ENCODE results near the gene CCM2. TPM values are rescaled to one million over a fixed set of nuclear protein-coding genes. Genes with fewer than 3 reads are reported as not detected.

CCM2 gene
- total RNA-seq, 1 donor from 2014 or later: 62.0 TPM

GRCh38 chr7:45054442-45054841 is 54.4 kb downstream of the CCM2 start:
- Histone ChIP-seq H3K4me3 (ENCODE audit: insufficient read depth, low read depth, low read length) (no peak overlapping the region), H3K79me2 (ENCODE audit: insufficient read depth, low read length) (peaks cover 43% of the 10 kb centered on the region), H2AFZ (ENCODE audit: low read depth, low read length) (no peak overlapping the region), H3K4me1 (ENCODE audit: insufficient read depth, low read length) (no peaks in the 10 kb centered on the region), H3K27me3 (ENCODE audit: insufficient read depth, low read length) (no peaks in the 10 kb centered on the region), H3K9ac (ENCODE audit: low read length) (no peak overlapping the region), H3K27ac (ENCODE audit: low read depth, low read length) (no peak overlapping the region), H4K20me1 (ENCODE audit: insufficient read depth, low read length) (peaks cover 57% of the 10 kb centered on the region), H3K4me2 (ENCODE audit: low read length) (no peak overlapping the region), H3K9me3 (ENCODE audit: insufficient read depth, low read depth, low read length) (no peaks in the 10 kb centered on the region), H3K36me3 (ENCODE audit: insufficient read depth, low read length) (peaks cover 2% of the 10 kb centered on the region)
- H3K4me1 Mint-ChIP-seq (ENCODE audit: low read depth, unreplicated experiment): no peaks in the 10 kb centered on the region
- TF ChIP-seq EZH2 (IDR thresholded peaks at IDR 0.05; ENCODE audit: insufficient read depth, low read length) (no peak), CTCF (IDR thresholded peaks at IDR 0.05; ENCODE audit: insufficient read depth, low read depth, low read length) (no peak)
- H3K4me3 Mint-ChIP-seq (ENCODE audit: unreplicated experiment): no peak overlapping the region
- no peaks in the 10 kb centered on the region for H3K9me3 Mint-ChIP-seq (ENCODE audit: unreplicated experiment)
- peaks cover 16% of the 10 kb centered on the region for H3K36me3 Mint-ChIP-seq (ENCODE audit: low read depth, unreplicated experiment)
- H3K27ac Mint-ChIP-seq (ENCODE audit: unreplicated experiment): no peak overlapping the region
- DNase-seq (ENCODE audit: low read depth): no peak
- no peaks in the 10 kb centered on the region for H3K27me3 Mint-ChIP-seq (ENCODE audit: low read depth, unreplicated experiment)
- no peak for FAIRE-seq

- no peak for TF ChIP-seq EZH2 (IDR thresholded peaks at IDR 0.05; ENCODE audit: insufficient read depth, low read length)
- no peak for TF ChIP-seq CTCF (IDR thresholded peaks at IDR 0.05; ENCODE audit: insufficient read depth, low read depth, low read length)
- DNase-seq (ENCODE audit: low read depth): no peak
These were observed 55.0 kb downstream of the CCM2 start for GRCh38 chr7:45055016-45055415.

GRCh38 chr7:45055594-45056219 is 55.7 kb downstream of the CCM2 start:
- no peak overlapping the region for H3K27ac Mint-ChIP-seq (ENCODE audit: unreplicated experiment)
- TF ChIP-seq CTCF (IDR thresholded peaks at IDR 0.05; ENCODE audit: insufficient read depth, low read depth, low read length) (no peak), EZH2 (IDR thresholded peaks at IDR 0.05; ENCODE audit: insufficient read depth, low read length) (no peak)
- no peaks in the 10 kb centered on the region for H3K27me3 ChIP-seq (ENCODE audit: insufficient read depth, low read length)
- no peak overlapping the region for H3K9ac ChIP-seq (ENCODE audit: low read length)
- no peaks in the 10 kb centered on the region for H3K27me3 Mint-ChIP-seq (ENCODE audit: low read depth, unreplicated experiment)
- FAIRE-seq (no peak), DNase-seq (ENCODE audit: low read depth) (no peak)
- no peak overlapping the region for H3K4me3 ChIP-seq (ENCODE audit: insufficient read depth, low read depth, low read length)
- no peaks in the 10 kb centered on the region for H3K9me3 ChIP-seq (ENCODE audit: insufficient read depth, low read depth, low read length)
- H3K36me3 Mint-ChIP-seq (ENCODE audit: low read depth, unreplicated experiment): peaks cover 16% of the 10 kb centered on the region
- H3K4me2 ChIP-seq (ENCODE audit: low read length): no peak overlapping the region
- H3K27ac ChIP-seq (ENCODE audit: low read depth, low read length): no peak overlapping the region
- peaks cover 65% of the 10 kb centered on the region for H4K20me1 ChIP-seq (ENCODE audit: insufficient read depth, low read length)
- peaks cover 55% of the 10 kb centered on the region for H3K79me2 ChIP-seq (ENCODE audit: insufficient read depth, low read length)
- H3K4me1 ChIP-seq (ENCODE audit: insufficient read depth, low read length): no peaks in the 10 kb centered on the region
- H3K36me3 ChIP-seq (ENCODE audit: insufficient read depth, low read length): no peaks in the 10 kb centered on the region
- H2AFZ ChIP-seq (ENCODE audit: low read depth, low read length): no peak overlapping the region
- H3K4me3 Mint-ChIP-seq (ENCODE audit: unreplicated experiment): no peak overlapping the region
- H3K9me3 Mint-ChIP-seq (ENCODE audit: unreplicated experiment): no peaks in the 10 kb centered on the region
- peaks cover 2% of the 10 kb centered on the region for H3K4me1 Mint-ChIP-seq (ENCODE audit: low read depth, unreplicated experiment)

More at GRCh38 chr7:45055016-45055415, 55.0 kb downstream of the CCM2 start:
- Histone ChIP-seq H3K27ac (ENCODE audit: low read depth, low read length) (no peak overlapping the region), H3K79me2 (ENCODE audit: insufficient read depth, low read length) (peaks cover 48% of the 10 kb centered on the region), H3K4me1 (ENCODE audit: insufficient read depth, low read length) (no peaks in the 10 kb centered on the region), H4K20me1 (ENCODE audit: insufficient read depth, low read length) (peaks cover 58% of the 10 kb centered on the region), H2AFZ (ENCODE audit: low read depth, low read length) (no peak overlapping the region), H3K36me3 (ENCODE audit: insufficient read depth, low read length) (no peaks in the 10 kb centered on the region), H3K4me2 (ENCODE audit: low read length) (no peak overlapping the region), H3K27me3 (ENCODE audit: insufficient read depth, low read length) (no peaks in the 10 kb centered on the region), H3K9ac (ENCODE audit: low read length) (no peak overlapping the region), H3K4me3 (ENCODE audit: insufficient read depth, low read depth, low read length) (no peak overlapping the region), H3K9me3 (ENCODE audit: insufficient read depth, low read depth, low read length) (no peaks in the 10 kb centered on the region)
- no peaks in the 10 kb centered on the region for H3K4me1 Mint-ChIP-seq (ENCODE audit: low read depth, unreplicated experiment)
- H3K9me3 Mint-ChIP-seq (ENCODE audit: unreplicated experiment): no peaks in the 10 kb centered on the region
- peaks cover 16% of the 10 kb centered on the region for H3K36me3 Mint-ChIP-seq (ENCODE audit: low read depth, unreplicated experiment)
- H3K27me3 Mint-ChIP-seq (ENCODE audit: low read depth, unreplicated experiment): no peaks in the 10 kb centered on the region
- FAIRE-seq: no peak
- H3K4me3 Mint-ChIP-seq (ENCODE audit: unreplicated experiment): no peak overlapping the region
- H3K27ac Mint-ChIP-seq (ENCODE audit: unreplicated experiment): no peak overlapping the region

Measured in astrocyte (in vitro differentiated cells and primary cell).